GM12865 (cell line): ENCODE measurements around the gene SPATA31C1.

Experiments used
- DNase-seq: peaks from one replicate; pipeline ENCODE4 v3.0.0; 2010; ENCODE audit warnings: low read depth
- H3K4me3 ChIP-seq: 2 replicates; pipeline ENCODE4 v1.5.1; 2011; ENCODE audit warnings: mild to moderate bottlenecking, low read depth, low read length, control low read depth
- CTCF ChIP-seq: IDR thresholded peaks from 2 replicates; pipeline ENCODE4 v1.5.1; 2011; ENCODE audit warnings: low read length, control low read depth, low read depth, inconsistent platforms; ENCODE audit not compliant: insufficient read depth; ENCODE audit errors: missing control alignments

SPATA31C1 gene

DNA sequence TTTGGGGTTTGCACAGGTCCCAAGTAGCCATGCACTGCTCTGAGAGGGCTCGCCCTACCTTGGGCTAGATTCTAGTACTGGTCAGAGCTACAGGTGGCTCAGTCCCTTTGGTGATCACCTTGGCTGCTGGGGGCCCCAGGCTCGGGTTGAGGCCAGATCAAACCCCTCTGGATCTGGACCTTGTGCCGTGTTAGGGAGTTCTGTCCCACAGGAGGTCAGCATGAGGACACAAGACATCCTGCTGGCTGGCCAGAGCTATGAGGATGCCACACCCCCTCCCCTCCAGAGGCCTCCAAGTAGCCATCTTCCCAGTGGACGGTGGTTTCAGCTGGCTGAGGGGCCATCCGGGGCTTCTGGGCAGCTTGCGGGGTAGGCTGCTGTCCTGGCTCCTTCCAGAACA, 46.0 kb downstream of the SPATA31C1 start:
- no peak overlapping the region for H3K4me3 ChIP-seq
- DNase-seq: no peak
- no peak for TF ChIP-seq CTCF

DNA sequence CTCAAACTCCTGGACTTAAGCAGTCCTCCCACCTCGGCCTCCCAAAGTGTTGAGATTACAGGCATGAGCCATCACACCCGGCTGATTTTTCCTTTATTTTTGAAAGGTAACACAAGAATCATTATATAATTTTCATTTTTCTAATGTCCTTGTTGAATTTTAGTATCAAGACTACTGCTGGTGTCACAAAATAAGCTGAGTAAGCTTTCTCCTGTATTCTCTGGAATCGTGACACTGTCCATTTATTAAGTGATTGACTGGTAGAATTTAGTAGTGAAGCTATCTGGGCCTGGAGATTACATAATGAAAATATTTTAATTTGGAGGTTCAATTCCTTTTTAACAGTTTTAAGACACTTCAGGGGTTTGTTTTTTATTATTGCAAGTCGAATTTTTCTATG, 47.1 kb downstream of the SPATA31C1 start:
- TF ChIP-seq CTCF: no peak
- DNase-seq: no peak
- no peak overlapping the region for H3K4me3 ChIP-seq

GRCh38 chr9:87968155-87968554, 50.4 kb downstream of the SPATA31C1 start:
- no peak for TF ChIP-seq CTCF
- no peak overlapping the region for H3K4me3 ChIP-seq
- no peak for DNase-seq

GRCh38 chr9:87970602-87971001, 52.8 kb downstream of the SPATA31C1 start:
- TF ChIP-seq CTCF: no peak
- H3K4me3 ChIP-seq: no peak overlapping the region
- DNase-seq: no peak

- no peak for DNase-seq
- TF ChIP-seq CTCF: no peak
- no peak overlapping the region for H3K4me3 ChIP-seq
These were observed 55.4 kb downstream of the SPATA31C1 start for GRCh38 chr9:87973122-87973521.
